ENCODE results near the gene FCRLA.

FCRLA gene

DNA sequence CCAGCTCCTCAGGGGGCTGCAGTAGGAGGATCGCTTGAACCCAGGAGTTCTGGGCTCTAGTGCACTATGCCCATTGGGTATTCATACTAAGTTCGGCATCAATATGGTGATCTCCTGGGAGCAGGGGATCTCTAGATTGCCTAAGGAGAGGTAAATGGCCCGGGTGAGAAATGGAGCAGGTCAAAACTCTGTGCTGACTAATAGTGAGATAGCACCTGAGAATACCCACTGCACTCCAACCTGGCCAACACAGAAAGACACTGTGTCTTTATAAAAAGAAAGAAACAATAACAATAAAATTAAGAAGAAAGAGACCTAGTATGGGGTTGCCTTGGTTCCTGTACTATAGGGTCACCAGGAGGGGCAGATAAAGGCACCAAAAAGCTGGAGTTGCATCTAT, 28.8 kb downstream of the FCRLA start:
- no peak for DNase-seq

DNA sequence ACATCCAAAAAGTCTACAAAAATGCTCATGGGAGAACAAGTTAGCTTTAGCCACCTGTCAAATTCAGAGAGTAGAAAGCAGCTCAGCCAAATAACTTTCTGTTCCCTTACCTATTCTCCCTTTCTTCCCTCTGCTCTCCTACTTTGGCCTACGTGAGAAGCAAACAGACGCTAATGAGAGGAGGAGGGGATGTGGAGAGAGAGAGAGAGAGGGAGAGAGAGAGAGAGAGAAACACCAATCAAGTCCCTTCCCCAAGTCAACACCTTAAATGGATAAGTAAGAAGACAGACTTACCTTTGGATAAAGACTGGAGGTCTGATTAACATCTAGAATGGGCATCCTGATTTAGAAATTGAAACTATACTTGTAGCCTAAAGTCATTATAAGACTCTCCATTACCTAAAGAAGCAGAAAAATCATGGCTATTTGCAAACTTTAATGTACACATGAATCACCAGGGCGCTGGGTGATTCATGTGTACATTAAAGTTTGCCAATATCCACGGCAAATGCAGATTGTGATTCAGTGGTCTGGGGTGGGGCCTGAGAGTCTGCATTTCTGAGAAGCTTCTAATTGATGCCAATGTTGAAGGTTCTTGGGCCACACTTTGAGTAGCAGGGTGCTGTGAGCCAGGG, 29.4 kb downstream of the FCRLA start:
- DNase-seq, result no peak

GRCh38 chr1:161737625-161738024, 30.6 kb downstream of the FCRLA start:
- DNase-seq, result no peak

GRCh38 chr1:161738627-161739287, 31.7 kb downstream of the FCRLA start:
- DNase-seq, result peak; percentile 60

DNA sequence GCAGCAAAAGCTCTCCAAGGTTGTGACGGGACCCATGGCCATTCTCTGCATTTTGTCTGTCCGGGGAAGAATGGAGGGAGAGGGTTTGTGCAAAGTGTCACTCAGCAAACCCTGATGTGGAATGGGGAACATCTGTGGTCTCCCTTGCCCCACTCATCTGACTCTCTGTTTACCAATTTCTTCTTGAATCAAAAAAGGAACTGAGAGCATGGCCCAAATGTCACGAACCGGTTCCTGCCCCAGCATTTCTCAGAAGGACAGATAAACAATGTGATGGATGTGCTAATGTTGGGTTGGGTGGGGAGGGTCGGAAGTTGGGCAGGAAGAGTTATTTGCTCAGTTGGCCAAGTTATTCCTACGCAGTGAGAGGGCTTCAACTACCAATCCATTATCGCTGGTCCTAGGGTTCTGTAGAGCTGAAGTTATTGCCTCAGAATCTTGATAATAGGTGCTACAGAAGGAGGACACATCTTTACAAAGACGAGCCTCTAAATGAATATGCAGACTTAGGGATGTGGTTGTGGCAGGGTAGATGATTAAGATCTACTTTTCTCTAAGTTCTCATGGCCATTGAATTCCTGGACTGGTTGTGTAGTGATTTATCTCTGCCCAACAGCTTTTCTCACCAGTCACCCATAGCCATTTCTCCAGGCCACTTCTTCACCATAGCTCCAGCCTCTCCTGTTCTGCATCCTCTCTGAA, 33.0 kb downstream of the FCRLA start:
- DNase-seq, result no peak

DNA sequence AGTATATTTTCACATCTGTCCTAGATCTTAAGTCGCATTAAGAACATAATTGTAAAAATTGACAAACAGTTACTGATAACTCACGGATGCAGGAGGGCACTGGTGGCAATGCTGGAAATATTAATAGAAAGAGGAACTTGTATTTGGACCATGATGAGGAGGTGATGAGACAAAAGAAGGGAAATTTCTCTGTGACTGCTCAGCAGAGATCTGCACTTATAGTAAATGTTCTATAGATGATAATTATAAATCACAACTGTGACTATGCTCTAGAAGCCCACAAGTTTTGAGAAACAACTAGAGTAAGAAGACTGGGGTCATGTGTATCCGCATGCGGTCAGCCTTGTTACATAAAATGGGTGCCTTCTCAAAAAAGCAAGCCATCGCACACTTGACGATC, 33.9 kb downstream of the FCRLA start:
- no peak for DNase-seq

DNA sequence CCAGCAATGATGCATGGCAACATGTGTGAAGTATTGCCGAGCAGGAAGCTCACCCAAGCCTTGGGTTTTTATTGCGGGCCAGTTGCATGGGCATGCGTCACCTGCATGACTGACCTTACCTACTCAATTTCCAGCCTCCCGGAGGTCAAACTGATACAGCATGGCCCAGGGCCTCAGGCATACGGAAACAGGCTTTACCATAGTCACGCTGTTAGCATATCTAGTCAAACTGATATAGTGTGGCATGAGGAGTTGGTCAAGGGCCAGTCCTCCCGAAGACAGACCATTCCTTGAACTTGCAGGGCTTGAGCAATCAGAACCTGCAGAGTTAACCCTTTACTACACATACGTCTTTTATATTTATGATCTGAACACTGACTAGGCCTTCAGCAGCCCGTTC, 36.2 kb downstream of the FCRLA start:
- no peak for DNase-seq

- no peak for DNase-seq
Observed at GRCh38 chr1:161747801-161748200, 40.8 kb downstream of the FCRLA start.

- peak; percentile 79 for DNase-seq
Observed at GRCh38 chr1:161749509-161750407, 42.7 kb downstream of the FCRLA start, which contains the start of gene DUSP12. Gene DUSP12 (plus strand): TSS chr1:161749786. CDS start chr1:161749802, 16 bp downstream.

GRCh38 chr1:161763522-161764098, 56.6 kb downstream of the FCRLA start:
- no peak for DNase-seq
